Lower leg skin (tissue), 3 donors: ENCODE measurements around the gene CNKSR3.

Experiments
- CTCF ChIP-seq, 3 donors: fragments of 450-650 bp; IDR thresholded peaks; one replicate each; pipeline ENCODE4 v1.5.1; 2016; ENCODE audit warnings: antibody characterized with exemption in 3 of 3, mild to moderate bottlenecking in 3 of 3, moderate library complexity in 2 of 3
- POLR2A ChIP-seq, 2 donors: fragments of 450-650 bp; IDR thresholded peaks; one replicate each; pipeline ENCODE4 v1.6.1; 2016 to 2017; ENCODE audit warnings: antibody characterized with exemption in 2 of 2, mild to moderate bottlenecking in 1 of 2, moderate library complexity in 1 of 2

GRCh38 chr6:154457046-154457713 lies 53.3 kb downstream of the CNKSR3 start:
- TF ChIP-seq CTCF (IDR thresholded peaks at IDR 0.05), result no peak
- TF ChIP-seq POLR2A (IDR thresholded peaks at IDR 0.05), result no peak
